ENCODE measurements around the gene TXNL4B. TPM values are rescaled to one million over a fixed set of nuclear protein-coding genes. Genes with fewer than 3 reads are reported as not detected.

The TXNL4B gene
- total RNA-seq, 2 donors from 2014 or later: 17.9 to 18.9 TPM

- Mint-ChIP-seq H3K27ac (no peak overlapping the region), H3K4me1 (no peaks in the 10 kb centered on the region)
- ATAC-seq (replicated peaks): no peak
These were observed 30.7 kb upstream of the TXNL4B start for GRCh38 chr16:72124148-72124547.

GRCh38 chr16:72123426-72123825, 30.0 kb upstream of the TXNL4B start:
- Mint-ChIP-seq H3K4me1 (no peaks in the 10 kb centered on the region), H3K27me3 (no peaks in the 10 kb centered on the region), H3K9me3 (no peaks in the 10 kb centered on the region), H3K36me3 (ENCODE audit: low read depth) (no peaks in the 10 kb centered on the region), H3K27ac (no peak overlapping the region), H3K4me3 (no peak overlapping the region)
- no peak for ATAC-seq (replicated peaks)

More at GRCh38 chr16:72124148-72124547, 30.7 kb upstream of the TXNL4B start:
- no peaks in the 10 kb centered on the region for H3K9me3 Mint-ChIP-seq
- H3K4me3 Mint-ChIP-seq: no peak overlapping the region
- no peaks in the 10 kb centered on the region for H3K36me3 Mint-ChIP-seq (ENCODE audit: low read depth)
- H3K27me3 Mint-ChIP-seq: no peaks in the 10 kb centered on the region

GRCh38 chr16:72122916-72123315, 29.5 kb upstream of the TXNL4B start:
- Mint-ChIP-seq H3K9me3 (no peaks in the 10 kb centered on the region), H3K4me3 (no peak overlapping the region), H3K36me3 (ENCODE audit: low read depth) (no peaks in the 10 kb centered on the region), H3K4me1 (no peaks in the 10 kb centered on the region), H3K27me3 (no peaks in the 10 kb centered on the region), H3K27ac (no peak overlapping the region)
- ATAC-seq (replicated peaks): no peak

- no peak for ATAC-seq (replicated peaks)
- H3K27ac Mint-ChIP-seq: no peak overlapping the region
These were observed 28.9 kb upstream of the TXNL4B start for GRCh38 chr16:72122308-72122707.

GRCh38 chr16:72120026-72120425, 26.6 kb upstream of the TXNL4B start:
- ATAC-seq (replicated peaks): no peak
- Mint-ChIP-seq H3K36me3 (ENCODE audit: low read depth) (no peaks in the 10 kb centered on the region), H3K27me3 (no peaks in the 10 kb centered on the region), H3K4me1 (no peaks in the 10 kb centered on the region), H3K9me3 (no peaks in the 10 kb centered on the region), H3K27ac (no peak overlapping the region), H3K4me3 (no peak overlapping the region)

More at GRCh38 chr16:72122308-72122707, 28.9 kb upstream of the TXNL4B start:
- Mint-ChIP-seq H3K27me3 (no peaks in the 10 kb centered on the region), H3K4me3 (no peak overlapping the region), H3K36me3 (ENCODE audit: low read depth) (no peaks in the 10 kb centered on the region), H3K9me3 (no peaks in the 10 kb centered on the region), H3K4me1 (no peaks in the 10 kb centered on the region)

- ATAC-seq (replicated peaks): no peak
These were observed 20.2 kb upstream of the TXNL4B start for GRCh38 chr16:72113616-72113945.

GRCh38 chr16:72112906-72113615, 19.6 kb upstream of the TXNL4B start:
- Mint-ChIP-seq H3K36me3 (ENCODE audit: low read depth) (peaks cover 54% of the 10 kb centered on the region), H3K4me3 (no peak overlapping the region), H3K27me3 (no peaks in the 10 kb centered on the region), H3K27ac (no peak overlapping the region), H3K9me3 (no peaks in the 10 kb centered on the region), H3K4me1 (no peaks in the 10 kb centered on the region)
- ATAC-seq (replicated peaks): no peak

More at GRCh38 chr16:72113616-72113945, 20.2 kb upstream of the TXNL4B start:
- H3K4me3 Mint-ChIP-seq: no peak overlapping the region
- no peak overlapping the region for H3K27ac Mint-ChIP-seq
- peaks cover 49% of the 10 kb centered on the region for H3K36me3 Mint-ChIP-seq (ENCODE audit: low read depth)
- no peaks in the 10 kb centered on the region for H3K9me3 Mint-ChIP-seq
- no peaks in the 10 kb centered on the region for H3K27me3 Mint-ChIP-seq
- H3K4me1 Mint-ChIP-seq: no peaks in the 10 kb centered on the region

GRCh38 chr16:72112452-72112792, 19.0 kb upstream of the TXNL4B start:
- peaks cover 61% of the 10 kb centered on the region for H3K36me3 Mint-ChIP-seq (ENCODE audit: low read depth)
- no peak overlapping the region for H3K27ac Mint-ChIP-seq
- ATAC-seq (replicated peaks): no peak
- H3K9me3 Mint-ChIP-seq: no peaks in the 10 kb centered on the region
- no peak overlapping the region for H3K4me3 Mint-ChIP-seq
- peaks cover 3% of the 10 kb centered on the region for H3K4me1 Mint-ChIP-seq
- H3K27me3 Mint-ChIP-seq: no peaks in the 10 kb centered on the region

GRCh38 chr16:72111657-72112451, 18.4 kb upstream of the TXNL4B start:
- Mint-ChIP-seq H3K9me3 (no peaks in the 10 kb centered on the region), H3K4me3 (no peak overlapping the region), H3K27ac (no peak overlapping the region), H3K27me3 (no peaks in the 10 kb centered on the region), H3K4me1 (peaks cover 4% of the 10 kb centered on the region), H3K36me3 (ENCODE audit: low read depth) (peaks cover 66% of the 10 kb centered on the region)
- no peak for ATAC-seq (replicated peaks)

GRCh38 chr16:72110662-72111615, 17.5 kb upstream of the TXNL4B start:
- Mint-ChIP-seq H3K27ac (no peak overlapping the region), H3K9me3 (no peaks in the 10 kb centered on the region), H3K4me3 (no peak overlapping the region), H3K27me3 (no peaks in the 10 kb centered on the region), H3K36me3 (ENCODE audit: low read depth) (peaks cover 75% of the 10 kb centered on the region), H3K4me1 (peaks cover 4% of the 10 kb centered on the region)
- ATAC-seq (replicated peaks): no peak

GRCh38 chr16:72109966-72110530, 16.6 kb upstream of the TXNL4B start:
- Mint-ChIP-seq H3K27me3 (no peaks in the 10 kb centered on the region), H3K4me1 (peaks cover 4% of the 10 kb centered on the region), H3K4me3 (no peak overlapping the region), H3K9me3 (no peaks in the 10 kb centered on the region), H3K36me3 (ENCODE audit: low read depth) (peaks cover 84% of the 10 kb centered on the region), H3K27ac (no peak overlapping the region)
- ATAC-seq (replicated peaks): no peak

- H3K4me3 Mint-ChIP-seq: no peak overlapping the region
- no peak overlapping the region for H3K27ac Mint-ChIP-seq
- no peak for ATAC-seq (replicated peaks)
- peaks cover 92% of the 10 kb centered on the region for H3K36me3 Mint-ChIP-seq (ENCODE audit: low read depth)
- H3K9me3 Mint-ChIP-seq: no peaks in the 10 kb centered on the region
- H3K27me3 Mint-ChIP-seq: no peaks in the 10 kb centered on the region
- peaks cover 4% of the 10 kb centered on the region for H3K4me1 Mint-ChIP-seq
These were observed 15.9 kb upstream of the TXNL4B start for GRCh38 chr16:72109300-72109699.

GRCh38 chr16:72108353-72109102, 15.1 kb upstream of the TXNL4B start:
- Mint-ChIP-seq H3K4me3 (no peak overlapping the region), H3K9me3 (no peaks in the 10 kb centered on the region), H3K4me1 (peaks cover 4% of the 10 kb centered on the region), H3K36me3 (ENCODE audit: low read depth) (peaks cover 100% of the 10 kb centered on the region), H3K27ac (no peak overlapping the region), H3K27me3 (no peaks in the 10 kb centered on the region)
- ATAC-seq (replicated peaks): no peak

GRCh38 chr16:72107371-72107770, 14.0 kb upstream of the TXNL4B start:
- no peak overlapping the region for H3K4me3 Mint-ChIP-seq
- H3K36me3 Mint-ChIP-seq (ENCODE audit: low read depth): peaks cover 100% of the 10 kb centered on the region
- ATAC-seq (replicated peaks): no peak
- no peaks in the 10 kb centered on the region for H3K9me3 Mint-ChIP-seq
- H3K4me1 Mint-ChIP-seq: peaks cover 4% of the 10 kb centered on the region
- H3K27ac Mint-ChIP-seq: no peak overlapping the region
- H3K27me3 Mint-ChIP-seq: no peaks in the 10 kb centered on the region
